Lower leg skin (tissue), 4 donors: ENCODE measurements around the gene DGKI. TPM values are rescaled to one million over a fixed set of nuclear protein-coding genes. Genes with fewer than 3 reads are reported as not detected.

Experiments
- DNase-seq, 2 donors: peaks; one replicate each; pipeline ENCODE4 v3.0.0-alpha.2; 2019; ENCODE audit warnings: low spot score in 2 of 2
- H3K4me3 ChIP-seq: fragments of 200-600 bp; sonication (generic); 2 replicates; pipeline ENCODE4 v1.5.1; 2017; ENCODE audit warnings: mild to moderate bottlenecking, low read depth; ENCODE audit not compliant: poor library complexity, severe bottlenecking
- CTCF ChIP-seq, 3 donors: fragments of 450-650 bp; IDR thresholded peaks; one replicate each; pipeline ENCODE4 v1.5.1; 2016; ENCODE audit warnings: antibody characterized with exemption in 3 of 3, mild to moderate bottlenecking in 3 of 3, moderate library complexity in 2 of 3
- POLR2A ChIP-seq, 2 donors: fragments of 450-650 bp; IDR thresholded peaks; one replicate each; pipeline ENCODE4 v1.6.1; 2016 to 2017; ENCODE audit warnings: antibody characterized with exemption in 2 of 2, mild to moderate bottlenecking in 1 of 2, moderate library complexity in 1 of 2
- WGBS, 2 donors: methylation state at CpG; one replicate each; pipeline ENCODE4 v1.1.5; 2018; 5-methylcytosine and 5-hydroxymethylcytosine counted together
- intact Hi-C: fragments of 100-400 bp; cut with DNase I; formaldehyde crosslinking; loops from one replicate; pipeline ENCODE4 v1.15.0; 2023; ENCODE audit warnings: low total_unique reads
- total RNA-seq, 4 donors: library from RNA; depleted of rRNA; stranded (reverse); fragments of >200 nt; gene quantifications; one replicate each; pipeline ENCODE4 v1.1.0, GENCODE V29; 2016

DGKI gene
- total RNA-seq, 4 donors from 2014 or later, result 0.34 to 2.1 (median 1.3) TPM

GRCh38 chr7:137829337-137829992 is 17.3 kb downstream of the DGKI start:
- WGBS, 2 donors, result 74% methylated on average over 7 of the region's 7 CpGs
- intact Hi-C loops, result no loop called here
- no peak for DNase-seq
- TF ChIP-seq POLR2A (IDR thresholded peaks at IDR 0.05) (no peak), CTCF (IDR thresholded peaks at IDR 0.05) (no peak)
- H3K4me3 ChIP-seq, result no peak overlapping the region

- TF ChIP-seq CTCF (IDR thresholded peaks at IDR 0.05) (no peak), POLR2A (IDR thresholded peaks at IDR 0.05) (no peak)
- intact Hi-C loops, result no loop called here
- DNase-seq, result no peak
- no peak overlapping the region for H3K4me3 ChIP-seq
- 88 to 94% methylated on average over 1 of the region's 1 CpG for WGBS, 2 donors
These were observed 18.3 kb downstream of the DGKI start for GRCh38 chr7:137828456-137828855.

- intact Hi-C loops, result no loop called here
These were observed 21.3 kb downstream of the DGKI start for GRCh38 chr7:137825489-137825888.

GRCh38 chr7:137820677-137821420 is 25.9 kb downstream of the DGKI start:
- 11 to 23% methylated on average over 8 of the region's 8 CpGs for WGBS, 2 donors
- intact Hi-C loops, result no loop called here
- DNase-seq, result peak; percentile 42 to 90
- TF ChIP-seq CTCF (IDR thresholded peaks at IDR 0.05) (no peak), POLR2A (IDR thresholded peaks at IDR 0.05) (no peak)
- no peak overlapping the region for H3K4me3 ChIP-seq

More at GRCh38 chr7:137825489-137825888, 21.3 kb downstream of the DGKI start:
- WGBS, 2 donors, result 87% methylated on average over 3 of the region's 3 CpGs
- H3K4me3 ChIP-seq, result no peak overlapping the region
- TF ChIP-seq CTCF (IDR thresholded peaks at IDR 0.05), result no peak
- no peak for TF ChIP-seq POLR2A (IDR thresholded peaks at IDR 0.05)
- no peak for DNase-seq

GRCh38 chr7:137820156-137820555 is 26.6 kb downstream of the DGKI start:
- intact Hi-C loops, result no loop called here
- no peak for TF ChIP-seq POLR2A (IDR thresholded peaks at IDR 0.05)
- TF ChIP-seq CTCF (IDR thresholded peaks at IDR 0.05), result no peak
- H3K4me3 ChIP-seq, result no peak overlapping the region
- no peak for DNase-seq
- WGBS, 2 donors, result 90 to 96% methylated on average over 2 of the region's 2 CpGs
